Glomerular visceral epithelial cell (primary cell): ENCODE measurements around the gene PEX10.
A peak's percentile ranks its signal among the peaks of the same experiment; 100 is the strongest.

ENCODE experiments used
- DNase-seq: peaks from one replicate; pipeline ENCODE4 v3.0.0-alpha.2; 2016; ENCODE audit errors: extremely low spot score

PEX10 gene

DNA sequence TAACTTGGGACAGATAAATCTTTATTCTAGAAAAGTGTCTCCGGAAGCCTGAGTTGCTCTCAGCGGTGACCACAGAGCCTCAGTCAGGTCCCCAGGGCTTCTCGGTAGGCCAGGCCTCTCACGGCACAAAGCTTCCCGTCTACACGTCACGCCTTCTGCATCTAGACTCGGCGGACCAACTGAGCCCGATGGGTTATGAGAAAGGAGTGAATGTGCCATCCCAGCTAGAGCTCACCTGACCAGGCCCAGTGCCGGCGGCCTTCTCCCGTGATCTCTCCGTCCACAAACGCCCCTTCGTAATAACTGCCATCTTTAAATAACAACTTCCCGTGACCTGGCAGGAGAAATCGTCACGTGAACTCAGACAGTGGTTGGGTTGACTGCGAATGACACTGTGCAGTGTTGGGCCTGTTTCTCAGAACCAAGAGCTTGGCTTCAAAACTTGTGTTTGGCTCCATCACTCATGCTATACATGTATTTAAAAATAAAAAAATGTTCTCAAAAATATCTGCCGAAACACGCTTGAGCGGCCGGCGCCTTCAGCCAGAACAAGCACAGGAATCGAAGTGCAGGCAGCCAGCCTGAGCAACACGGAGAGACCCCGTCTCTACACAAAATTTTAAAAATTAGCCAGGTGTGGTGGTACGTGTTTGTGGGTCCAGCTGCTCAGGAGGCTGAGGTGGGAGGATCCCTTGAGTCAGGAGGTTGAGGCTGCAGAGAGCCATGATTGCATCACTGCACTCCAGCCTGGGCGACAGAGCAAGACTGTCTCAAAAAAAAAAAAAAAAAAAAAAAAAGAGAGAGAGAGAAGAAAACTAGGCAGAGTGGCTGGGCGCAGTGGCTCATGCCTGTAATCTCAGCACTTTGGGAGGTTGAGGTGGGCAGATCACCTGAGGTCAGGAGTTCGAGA is 24.1 kb downstream of the PEX10 start:
- no peak for DNase-seq

DNA sequence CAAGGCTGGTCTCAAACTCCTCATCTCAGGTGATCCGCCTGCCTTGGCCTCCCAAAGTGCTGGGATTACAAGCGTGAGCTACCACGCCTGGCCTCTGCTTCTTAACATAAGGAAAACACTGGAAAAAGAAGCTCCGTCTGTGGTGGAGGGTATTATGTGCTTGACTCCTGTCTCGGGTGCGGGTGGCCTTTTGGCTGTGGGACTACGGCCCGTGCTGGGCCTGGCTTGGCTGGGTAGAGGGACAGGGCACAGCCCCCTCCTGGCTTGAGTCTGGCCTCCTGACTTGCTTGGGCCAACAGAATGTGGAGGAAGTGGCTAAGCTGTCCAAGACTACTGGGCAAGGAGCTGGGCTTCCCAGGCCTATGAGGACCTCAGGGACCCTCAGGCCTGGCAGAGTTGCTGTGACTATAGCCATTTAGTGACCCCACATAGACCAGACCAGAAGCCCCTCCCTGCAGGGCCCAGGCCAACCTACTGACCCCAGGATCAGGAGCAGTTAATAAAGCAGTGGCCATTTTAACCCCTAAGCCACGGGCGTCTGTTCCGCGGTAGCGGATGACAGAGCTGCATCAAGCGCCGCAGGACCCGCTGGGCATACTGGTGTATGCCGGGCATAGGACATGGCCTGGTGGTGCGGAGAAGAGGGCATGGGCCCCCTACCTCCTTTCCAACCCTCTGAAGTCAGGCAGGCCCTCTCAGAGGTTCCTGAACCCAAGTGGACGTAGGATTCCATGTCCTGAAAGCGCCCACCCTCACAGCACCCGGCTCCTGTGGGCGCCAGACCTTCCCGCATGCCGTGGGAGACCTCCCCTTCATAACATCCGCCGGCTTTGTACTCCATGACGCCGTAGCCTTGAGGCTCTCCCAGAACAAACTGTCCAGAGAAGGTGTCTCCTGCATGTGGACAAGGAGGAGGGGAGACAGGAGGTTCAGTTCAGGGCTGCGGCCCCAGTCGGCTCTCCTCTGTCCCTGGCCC is 25.4 kb downstream of the PEX10 start:
- DNase-seq = no peak

DNA sequence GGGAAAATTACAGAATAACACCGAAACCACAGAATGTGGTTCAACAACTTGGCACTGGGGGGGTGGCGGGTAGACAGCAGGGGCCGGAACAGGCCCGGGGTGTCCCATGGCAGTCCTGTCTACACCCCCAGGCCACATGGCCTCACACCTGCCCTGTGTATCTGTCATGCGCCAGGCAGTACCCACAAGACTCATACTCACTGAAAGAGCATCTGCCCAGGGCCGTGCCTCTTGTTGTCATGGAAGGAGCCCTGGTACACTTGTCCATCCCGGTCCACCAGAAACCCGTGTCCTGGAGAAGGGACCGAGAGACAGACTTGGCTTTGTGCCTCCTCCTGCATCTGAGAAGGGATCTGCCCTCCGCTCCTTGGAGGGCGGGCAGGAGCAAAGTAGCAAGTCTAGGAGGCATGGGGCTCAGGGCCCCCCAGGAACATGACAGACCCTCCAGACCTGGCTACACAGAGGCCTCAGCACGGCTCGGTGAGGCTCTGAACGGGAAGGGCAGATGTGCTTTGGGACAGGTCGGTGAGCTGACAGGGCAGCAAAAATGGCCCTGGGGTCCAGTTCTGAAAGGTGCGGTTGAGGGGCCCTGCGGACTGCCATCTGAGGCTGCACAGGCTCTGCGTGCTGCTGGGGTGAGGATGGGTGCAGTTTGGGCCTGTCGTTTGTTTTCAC is 26.6 kb downstream of the PEX10 start:
- no peak for DNase-seq

DNA sequence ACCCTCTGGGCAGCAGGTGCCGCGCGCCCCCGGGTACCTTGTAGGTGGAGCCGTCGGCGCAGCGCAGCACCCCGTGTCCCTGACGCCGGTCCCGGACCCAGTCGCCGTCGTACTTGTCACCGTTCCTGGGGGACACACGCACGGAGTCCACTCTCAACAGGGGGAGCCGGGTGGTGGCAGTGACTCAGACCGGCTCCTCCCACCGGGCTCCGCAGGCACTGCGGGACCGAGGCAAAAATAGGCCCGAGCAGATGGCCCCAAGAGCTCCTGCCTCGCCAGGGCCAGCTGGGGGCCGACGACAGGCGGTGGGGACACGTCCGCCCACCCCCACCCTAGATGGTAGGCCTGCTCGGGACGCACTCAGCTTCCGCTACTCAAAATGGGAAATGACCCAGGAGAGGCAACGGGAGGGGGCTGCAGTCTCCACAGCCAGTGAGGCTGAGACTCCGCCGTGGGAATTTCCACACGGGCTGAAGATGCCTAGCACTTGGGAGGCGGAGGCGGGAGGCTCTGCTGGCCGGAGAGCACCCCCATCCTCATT is 27.4 kb downstream of the PEX10 start:
- DNase-seq = no peak

DNA sequence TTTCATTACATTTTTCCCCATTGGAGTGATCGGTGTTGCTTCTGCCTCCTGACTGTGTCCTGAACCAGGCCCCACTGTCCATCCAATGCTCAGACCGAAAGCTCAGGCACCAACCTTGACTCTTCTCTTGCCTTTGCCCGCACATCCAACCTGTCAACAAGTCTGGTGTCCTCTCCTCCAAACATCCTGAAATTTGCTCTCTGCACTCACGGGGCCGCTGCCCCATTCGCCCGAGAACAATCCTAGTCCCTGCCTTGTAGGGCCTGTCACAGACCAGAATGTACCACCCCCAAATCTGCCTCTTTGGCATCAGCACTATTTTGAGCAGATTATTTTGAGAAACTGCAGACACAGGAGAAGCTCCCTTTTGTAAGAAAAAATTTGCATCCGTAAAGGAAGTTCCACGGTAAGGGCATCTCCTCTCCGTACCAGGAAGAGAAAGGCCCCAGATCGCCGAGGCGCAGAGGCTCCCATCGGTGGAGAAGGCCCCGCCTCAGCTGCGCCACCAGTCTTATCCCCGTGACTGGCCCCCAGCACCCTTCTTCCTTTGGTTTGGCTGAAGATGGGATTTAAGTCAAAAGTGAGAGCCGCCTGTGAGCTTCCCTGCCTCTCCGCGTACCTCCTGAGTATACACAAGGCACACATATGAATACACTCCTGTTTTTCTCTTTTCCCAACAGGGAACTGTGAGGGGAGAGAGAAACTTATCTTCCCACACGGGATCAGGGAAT is 28.1 kb downstream of the PEX10 start:
- no peak for DNase-seq

DNA sequence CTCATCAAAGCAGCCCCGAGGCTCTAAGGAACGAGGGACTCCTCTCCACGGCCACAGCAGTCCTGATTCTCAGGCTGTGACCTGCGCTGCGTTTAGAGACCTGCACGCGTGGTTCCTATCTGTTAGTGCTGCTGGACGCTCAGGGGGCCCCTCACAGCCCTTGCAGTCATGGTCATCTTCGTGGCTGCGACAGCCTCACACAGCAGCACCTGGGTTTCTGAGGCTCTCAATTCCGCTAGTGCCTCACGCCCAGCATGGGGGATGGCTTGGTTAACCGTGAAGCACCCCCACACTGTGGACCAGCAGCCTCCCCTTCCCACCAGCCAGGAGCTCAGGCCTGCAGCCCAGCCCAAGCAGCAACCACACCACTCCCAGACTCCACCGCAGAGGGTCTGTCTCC is 28.8 kb downstream of the PEX10 start:
- DNase-seq = no peak

DNA sequence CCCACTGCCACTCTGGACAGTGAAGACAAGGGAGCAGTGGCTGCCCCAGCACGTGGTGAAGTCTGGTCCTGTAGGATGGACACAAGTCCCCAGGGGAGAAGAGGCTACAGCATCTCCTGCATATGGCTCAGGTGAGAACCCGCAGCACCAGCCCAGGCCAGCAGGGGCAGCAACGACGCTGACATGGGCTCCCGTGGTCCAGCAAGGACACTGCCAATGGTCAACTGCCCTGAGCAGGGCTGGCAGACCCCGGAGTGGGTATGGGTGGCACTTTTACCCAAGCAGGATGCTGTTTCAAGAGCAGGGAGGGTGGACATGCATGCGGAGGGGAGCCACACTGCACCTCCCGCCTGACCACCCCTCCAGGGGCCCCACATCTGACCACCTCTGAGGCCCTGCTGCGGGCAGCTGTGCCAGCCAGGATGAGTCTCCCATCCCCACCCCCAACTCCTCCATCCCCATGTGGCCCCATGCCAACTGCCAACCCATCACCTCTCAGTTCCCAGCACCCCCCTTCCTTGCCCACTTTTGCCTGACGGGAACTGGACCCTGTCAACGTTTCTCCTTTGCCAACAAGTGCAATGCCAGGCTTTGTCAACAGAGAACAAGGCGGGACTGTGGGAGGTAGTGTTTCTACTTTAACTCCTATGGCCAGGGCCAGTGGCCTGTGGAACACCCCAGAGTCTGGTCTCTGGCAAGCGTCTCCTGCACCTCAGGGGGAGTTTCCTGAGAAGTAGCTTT is 29.6 kb downstream of the PEX10 start:
- peak; percentile 48 for DNase-seq

DNA sequence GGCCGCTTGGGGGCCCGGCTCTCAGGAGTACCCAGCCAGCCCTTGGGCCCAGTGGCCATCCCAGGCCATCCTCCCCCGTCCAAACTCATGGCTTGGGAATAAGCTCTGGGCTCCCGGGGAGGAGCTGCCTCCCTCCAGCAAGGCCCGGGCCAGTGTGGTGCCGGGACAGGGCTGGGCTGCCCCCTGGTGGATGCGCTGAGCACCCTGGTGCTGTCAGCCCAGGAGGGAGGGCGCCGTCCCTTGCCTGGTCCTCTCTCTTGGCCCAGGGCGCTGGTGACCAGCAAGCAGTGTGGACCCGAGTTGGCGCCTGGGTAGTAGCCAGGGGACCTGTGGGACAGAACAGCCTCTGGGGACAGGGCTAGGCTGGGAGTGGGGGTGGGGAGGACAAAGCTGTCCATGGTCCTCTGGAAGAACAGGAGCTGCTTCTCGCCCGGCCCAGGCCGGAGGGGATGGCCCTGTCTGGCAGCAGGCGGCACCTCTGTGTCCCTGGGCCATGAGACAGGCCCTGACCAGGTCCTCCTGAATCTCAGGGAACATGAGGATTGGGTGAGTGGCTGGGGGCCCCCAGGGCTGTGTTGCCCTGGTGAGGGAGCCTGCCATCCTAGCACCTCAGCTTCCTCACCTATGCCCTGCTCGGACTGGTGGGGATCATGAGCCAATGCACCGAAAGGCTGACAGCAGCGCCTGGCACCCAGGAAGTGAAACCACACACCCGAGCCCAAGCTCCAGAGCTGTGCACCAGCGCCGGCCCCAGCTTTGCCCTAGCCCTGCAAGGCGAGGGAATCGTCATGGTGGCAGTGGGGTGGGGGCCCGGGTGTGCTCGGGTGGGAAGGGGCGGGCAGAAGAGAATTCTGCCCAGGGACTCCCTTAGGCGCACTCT is 30.4 kb downstream of the PEX10 start:
- DNase-seq = peak; percentile 77

DNA sequence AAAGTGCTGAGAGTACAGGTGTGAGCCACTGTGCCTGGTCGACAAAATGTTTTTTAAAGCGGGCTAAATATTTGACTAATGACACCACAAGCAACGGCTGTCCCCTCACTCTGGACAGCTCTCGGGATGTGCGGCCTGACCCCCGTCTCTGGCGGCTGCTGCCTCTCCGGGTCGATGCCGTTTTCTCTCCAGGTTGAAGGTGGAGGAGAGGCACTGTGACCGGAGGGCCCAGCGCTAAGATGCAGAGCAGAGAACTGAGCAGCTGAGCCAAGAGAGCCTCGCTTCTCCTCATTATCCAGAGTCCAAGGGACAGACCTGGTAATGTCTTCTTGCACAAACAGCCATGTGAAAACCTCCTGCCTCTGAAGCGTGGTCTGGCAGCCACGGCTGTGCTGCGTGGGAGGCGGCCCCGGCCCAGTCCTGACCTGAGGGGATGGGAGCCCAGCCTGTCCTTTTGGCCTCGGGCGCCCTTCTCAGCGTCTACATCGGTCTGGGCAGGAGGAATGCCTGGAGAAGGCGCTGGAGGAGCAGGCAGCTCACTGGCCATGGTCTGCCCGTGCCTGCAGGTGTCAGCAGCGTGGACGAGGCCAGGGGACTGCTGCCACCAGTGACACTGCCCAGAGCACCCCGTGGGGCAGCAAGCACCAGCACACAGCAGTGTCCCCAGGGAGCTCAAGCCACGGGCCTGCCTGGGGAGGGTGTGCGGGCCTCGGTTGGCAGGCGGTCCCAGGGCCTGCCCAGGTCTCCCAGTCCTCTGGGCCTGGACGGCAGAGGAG is 31.4 kb downstream of the PEX10 start:
- no peak for DNase-seq

DNA sequence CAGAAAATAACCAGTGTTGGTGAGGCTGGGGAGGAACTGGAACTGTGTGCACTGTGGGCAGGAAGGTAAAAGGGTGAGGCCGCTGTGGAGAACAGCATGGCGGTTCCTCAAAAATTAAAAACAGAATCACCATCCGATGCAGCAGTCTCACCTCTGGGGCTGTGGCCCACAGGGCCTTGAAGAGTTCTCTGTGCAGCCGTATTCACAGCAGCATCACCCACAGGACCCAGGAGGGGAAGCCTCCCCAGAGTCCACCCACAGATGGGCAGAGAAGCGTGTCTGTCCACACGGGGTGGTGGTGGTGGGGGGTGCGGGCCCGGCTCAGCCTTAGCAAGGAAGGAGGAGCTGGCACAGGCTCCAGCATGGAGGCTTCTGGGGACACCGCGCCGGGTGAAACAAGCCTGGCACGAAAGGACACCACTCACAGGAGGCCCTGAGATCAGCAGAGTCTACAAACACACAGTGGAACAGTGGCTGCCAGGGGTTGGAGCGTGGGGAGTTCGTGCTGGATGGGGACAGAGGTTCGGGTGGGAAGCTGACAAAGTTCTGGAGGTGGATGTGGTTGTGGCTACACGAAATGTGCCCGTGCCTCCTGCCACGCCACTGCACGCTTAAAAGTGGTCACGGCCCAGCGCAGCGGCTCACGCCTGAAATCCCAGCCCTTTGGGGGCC is 32.5 kb downstream of the PEX10 start:
- no peak for DNase-seq

DNA sequence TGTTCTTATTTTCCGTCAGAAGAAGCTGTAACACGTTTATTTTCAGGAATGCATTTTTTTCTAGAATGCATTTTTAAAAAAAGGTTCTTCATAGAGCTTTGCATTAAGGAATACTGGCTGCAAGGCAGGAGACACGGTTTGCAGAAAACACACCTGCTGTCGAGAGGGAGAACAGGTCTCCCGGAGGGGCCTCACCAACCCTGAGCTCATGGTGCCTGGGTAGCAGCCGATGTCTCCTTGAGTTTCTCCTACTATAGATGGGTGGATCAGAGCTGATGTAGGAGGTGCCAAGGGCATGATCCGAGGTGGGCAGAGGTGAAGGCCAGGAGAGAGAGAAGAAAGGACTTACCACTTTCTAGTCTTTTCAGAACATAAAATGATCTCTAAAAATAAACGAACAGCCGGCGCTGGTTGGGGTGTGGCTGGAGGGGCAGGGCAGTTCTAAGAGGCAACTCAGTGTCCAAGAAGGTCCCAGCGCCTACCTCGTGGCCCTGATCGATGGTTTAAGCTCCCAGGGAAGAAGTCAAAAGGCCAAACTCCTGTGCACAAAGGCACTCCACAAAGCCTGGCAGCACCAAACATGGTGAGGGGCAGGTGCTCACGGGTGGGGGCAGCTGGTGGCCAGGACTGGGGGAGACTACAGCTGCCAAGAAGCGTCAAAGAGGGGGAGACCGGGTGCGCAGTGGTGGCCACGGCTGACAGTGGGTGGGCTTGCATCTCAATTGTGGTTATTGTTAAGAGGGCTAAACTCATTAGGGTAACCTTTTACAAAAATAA is 33.2 kb downstream of the PEX10 start:
- no peak for DNase-seq

DNA sequence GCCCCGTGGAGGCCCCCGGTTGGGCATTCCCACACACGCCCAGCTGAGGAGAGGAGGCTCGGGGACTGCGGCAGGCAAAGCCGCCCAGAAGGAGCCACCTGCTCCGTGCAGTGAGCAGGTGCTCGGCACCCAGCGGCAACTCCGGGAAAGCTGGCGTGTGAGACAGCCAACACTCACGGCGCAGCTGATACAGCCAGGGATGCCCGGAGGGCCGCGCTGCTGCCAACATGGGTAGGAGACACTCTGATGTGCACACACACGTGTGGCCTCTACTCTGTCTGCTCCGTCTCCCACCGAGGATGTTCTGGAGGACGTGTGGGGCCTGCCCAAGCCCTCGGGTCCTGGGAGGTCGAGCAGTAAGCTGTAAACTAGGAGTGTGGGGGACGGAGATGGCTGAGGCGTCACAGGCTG is 33.9 kb downstream of the PEX10 start:
- DNase-seq = no peak

DNA sequence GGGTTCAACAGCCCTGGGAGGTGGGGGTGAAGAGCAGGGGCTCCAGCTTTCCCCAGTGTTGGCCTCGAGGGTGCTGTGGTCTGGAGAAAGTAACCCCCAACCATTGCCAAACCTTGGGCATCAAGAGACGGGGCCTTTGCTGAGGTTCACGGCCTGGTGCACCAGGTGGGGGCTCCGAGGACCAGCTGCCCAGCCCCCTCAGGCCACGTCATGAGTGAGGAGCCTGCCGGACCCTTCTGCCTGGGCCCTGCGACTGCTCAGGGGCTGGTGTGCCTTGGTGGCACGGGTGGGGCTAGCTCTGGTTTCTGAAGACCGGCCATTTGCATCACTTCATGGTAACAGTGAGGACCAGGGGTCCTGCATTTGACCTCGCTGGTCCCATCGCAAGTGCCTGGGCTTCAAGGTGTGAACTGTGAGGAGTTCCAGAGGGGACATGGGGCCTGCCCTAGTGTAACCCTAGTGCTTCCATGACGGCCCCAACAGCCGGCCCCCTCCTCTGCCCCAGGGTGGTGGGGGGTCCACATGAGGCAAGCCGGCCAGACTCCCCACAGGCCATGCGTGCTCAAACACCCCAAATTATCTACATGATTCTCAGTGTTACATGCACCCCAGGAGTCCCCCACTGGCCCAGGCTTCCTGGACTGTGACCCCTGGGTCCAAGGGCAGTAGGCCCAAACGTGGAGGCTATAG is 34.5 kb downstream of the PEX10 start:
- DNase-seq = no peak

DNA sequence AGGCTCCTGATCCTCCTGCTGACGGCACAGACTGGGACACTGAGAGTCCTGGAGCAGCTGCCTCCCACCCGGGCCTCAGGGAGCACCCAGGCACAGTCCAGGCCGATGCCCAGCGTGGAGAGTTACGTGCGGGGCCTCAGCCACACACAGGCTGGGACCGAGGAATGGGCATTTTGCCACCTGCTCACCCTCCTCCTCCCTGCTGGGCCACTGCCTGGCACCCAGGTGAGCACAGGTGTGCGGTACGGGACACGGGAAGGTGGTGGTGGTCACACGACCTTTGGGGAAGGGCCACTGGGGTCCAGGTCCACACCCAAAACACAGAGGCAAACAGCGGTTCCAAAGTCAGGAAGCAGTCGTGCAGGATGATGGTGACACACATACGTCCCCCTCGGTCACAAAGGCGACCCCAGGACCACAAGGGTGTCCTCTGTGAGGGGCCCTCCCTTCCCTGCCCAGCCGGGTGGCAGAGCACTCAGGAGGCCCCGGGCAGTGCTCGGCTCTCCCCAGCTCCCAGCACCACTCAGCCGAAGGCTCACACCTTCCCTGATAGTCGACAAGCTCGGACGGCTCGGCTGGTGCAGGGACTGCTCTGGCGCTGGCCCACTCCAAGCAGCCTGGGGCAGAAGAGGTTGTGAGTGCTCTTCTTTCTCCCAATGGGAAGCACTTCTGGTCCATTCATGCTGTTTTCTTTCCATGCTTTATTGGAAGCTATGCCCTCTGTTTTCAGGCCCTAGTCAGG is 35.3 kb downstream of the PEX10 start:
- DNase-seq = no peak

DNA sequence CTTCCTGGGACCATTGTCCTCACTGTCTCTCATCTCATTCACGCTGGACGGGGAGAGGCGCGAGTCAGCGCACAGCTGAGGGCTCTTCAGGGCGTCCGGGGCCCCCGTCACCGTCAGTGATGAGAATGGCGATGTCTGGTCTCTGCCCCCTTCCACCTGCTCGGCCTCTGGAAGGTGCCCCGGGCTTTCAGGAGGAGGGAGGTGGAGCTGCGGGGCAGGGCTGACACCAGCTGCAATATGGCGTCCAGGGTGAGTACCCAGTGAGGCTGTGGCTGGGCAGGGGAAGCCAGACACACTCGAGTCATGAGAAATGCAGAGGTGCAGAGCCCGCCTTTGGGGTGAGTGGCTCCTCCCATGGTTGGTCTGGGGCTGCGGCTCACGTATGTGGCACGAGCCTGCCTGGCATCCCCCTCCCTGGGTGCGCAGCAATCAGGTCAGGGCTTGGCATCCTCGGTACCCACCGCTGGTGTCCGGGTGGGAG is 36.1 kb downstream of the PEX10 start:
- DNase-seq = no peak

DNA sequence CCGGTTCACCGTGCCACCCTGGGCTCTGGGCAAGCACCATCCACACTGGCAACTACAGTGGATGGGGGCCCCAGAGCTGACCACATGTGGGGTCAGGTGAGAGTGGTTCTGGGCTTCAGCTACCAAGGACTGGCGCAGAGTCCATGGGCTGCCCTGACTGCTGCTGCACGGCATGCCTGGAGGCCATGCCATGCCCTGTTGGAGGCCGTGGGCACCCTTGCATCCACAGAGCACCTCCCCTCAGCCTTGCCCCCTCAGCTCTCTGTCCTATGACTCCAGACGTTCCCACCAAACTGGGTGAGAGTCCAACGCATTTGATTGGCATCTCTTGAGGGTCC is 36.5 kb downstream of the PEX10 start:
- no peak for DNase-seq
